ENCODE results near the gene MGAT3. TPM values are rescaled to one million over a fixed set of nuclear protein-coding genes. Genes with fewer than 3 reads are reported as not detected.

MGAT3 gene
- total and polyA plus RNA-seq, 2 donors (not counting 3 experiments of a cell fraction or from before 2014, with no cell fraction given) = not detected

DNA sequence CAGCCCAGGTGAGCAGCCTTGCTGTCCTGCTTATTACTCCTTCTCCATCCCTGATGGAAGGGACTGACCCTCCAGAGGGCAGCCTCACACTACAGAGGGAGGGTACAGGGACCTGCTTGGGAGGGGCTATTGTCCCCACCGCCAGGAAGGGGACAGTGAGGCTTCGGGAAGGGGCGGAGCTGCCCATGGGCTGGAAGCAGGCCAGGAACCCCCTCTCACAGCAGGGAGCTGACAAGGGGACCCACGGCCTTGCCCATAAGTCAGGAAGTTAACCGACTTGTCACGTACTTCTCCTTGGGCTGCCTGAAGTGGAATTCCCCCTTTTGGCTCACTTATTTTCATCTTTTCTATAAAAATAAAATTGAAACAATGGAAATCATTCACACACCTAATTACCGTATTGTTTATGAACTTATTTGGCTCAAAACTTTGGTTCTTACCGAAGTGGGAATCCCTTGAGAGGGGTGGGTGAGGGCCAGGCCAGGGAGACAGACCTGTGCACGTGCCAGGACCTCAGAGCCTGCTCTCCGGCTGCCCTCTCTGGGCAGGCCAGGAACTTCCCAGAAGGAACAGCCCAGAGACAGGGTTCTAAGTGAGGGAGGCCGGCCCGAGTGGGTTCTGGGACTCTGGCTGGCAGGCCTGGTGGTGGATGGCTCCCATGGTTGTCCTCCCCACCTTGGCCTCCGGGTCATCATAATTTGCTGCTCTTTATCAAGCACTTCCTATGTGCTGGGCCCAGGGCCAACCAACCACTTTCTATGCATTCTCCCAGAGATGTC lies 5.8 kb downstream of the MGAT3 start:
- no peak overlapping the region for H3K27ac ChIP-seq (ENCODE audit: insufficient read depth, low read depth, low read length)
- H3K9me1 ChIP-seq (replicated peaks; ENCODE audit: control insufficient read depth, extremely low read depth, insufficient read depth, low read length) = no peaks in the 10 kb centered on the region

More for the DNA sequence above, 5.8 kb downstream of the MGAT3 start:
- H4K20me1 ChIP-seq (replicated peaks; ENCODE audit: control insufficient read depth, extremely low read depth, insufficient read depth, low read length) = no peaks in the 10 kb centered on the region
- no peaks in the 10 kb centered on the region for H3K9me3 ChIP-seq (replicated peaks; ENCODE audit: control insufficient read depth, insufficient read depth, low read length)
- no peak overlapping the region for H3K4me2 ChIP-seq (ENCODE audit: insufficient read depth, low read length)
- no peaks in the 10 kb centered on the region for H3K36me3 ChIP-seq (ENCODE audit: control insufficient read depth in 2 of 2, extremely low read depth in 1 of 2, insufficient read depth in 2 of 2, low read length in 2 of 2)
- CTCF ChIA-PET = interaction anchor here (1.2 kb wide), 1 partner anchor 25 kb away, joined by 3 read pairs; no protein-coding TSS in a partner anchor
- peaks cover 10 to 14% of the 10 kb centered on the region in 2 experiments for H3K27me3 ChIP-seq (ENCODE audit: control insufficient read depth in 2 of 2, insufficient read depth in 2 of 2, low read length in 2 of 2)
- no TSS peak for BruUV-seq (replicated peaks)
- H3K4me3 ChIP-seq (replicated peaks in 1 of 3; ENCODE audit: insufficient read depth in 1 of 3, low read depth in 1 of 3, low read length in 3 of 3) = no peak overlapping the region
- H3K79me2 ChIP-seq (ENCODE audit: control insufficient read depth, insufficient read depth, low read length) = no peaks in the 10 kb centered on the region
- no peak overlapping the region for H3K9ac ChIP-seq (replicated peaks; ENCODE audit: extremely low read depth, insufficient read depth, low read length)
- no peak for DNase-seq (ENCODE audit: low read depth, low spot score)
- intact Hi-C loops (cut with micrococcal nuclease) = no loop called here
- H3K4me1 ChIP-seq (ENCODE audit: control insufficient read depth, extremely low read depth, insufficient read depth, low read length) = no peaks in the 10 kb centered on the region
- POLR2A ChIA-PET = interaction anchor here (0.5 kb wide), 1 partner anchor 24 kb away, joined by 9 read pairs; no protein-coding TSS in a partner anchor
- FAIRE-seq = no peak
- H2AFZ ChIP-seq (ENCODE audit: low read depth, low read length) = no peak overlapping the region
- no peak for TF ChIP-seq MYC (IDR thresholded peaks at IDR 0.05; ENCODE audit: low read depth, low read length)
- TF ChIP-seq JUN (IDR thresholded peaks at IDR 0.05; ENCODE audit: borderline replicate concordance, insufficient read depth, insufficient read length, low read depth) = no peak
- no peak for TF ChIP-seq GATA2 (IDR thresholded peaks at IDR 0.05; ENCODE audit: insufficient read depth, insufficient read length, low read depth, low read length)
- no peak for TF ChIP-seq POLR2AphosphoS5 (IDR thresholded peaks at IDR 0.05; ENCODE audit: insufficient read depth, low read depth, low read length)
- TF ChIP-seq, protein P1, sequence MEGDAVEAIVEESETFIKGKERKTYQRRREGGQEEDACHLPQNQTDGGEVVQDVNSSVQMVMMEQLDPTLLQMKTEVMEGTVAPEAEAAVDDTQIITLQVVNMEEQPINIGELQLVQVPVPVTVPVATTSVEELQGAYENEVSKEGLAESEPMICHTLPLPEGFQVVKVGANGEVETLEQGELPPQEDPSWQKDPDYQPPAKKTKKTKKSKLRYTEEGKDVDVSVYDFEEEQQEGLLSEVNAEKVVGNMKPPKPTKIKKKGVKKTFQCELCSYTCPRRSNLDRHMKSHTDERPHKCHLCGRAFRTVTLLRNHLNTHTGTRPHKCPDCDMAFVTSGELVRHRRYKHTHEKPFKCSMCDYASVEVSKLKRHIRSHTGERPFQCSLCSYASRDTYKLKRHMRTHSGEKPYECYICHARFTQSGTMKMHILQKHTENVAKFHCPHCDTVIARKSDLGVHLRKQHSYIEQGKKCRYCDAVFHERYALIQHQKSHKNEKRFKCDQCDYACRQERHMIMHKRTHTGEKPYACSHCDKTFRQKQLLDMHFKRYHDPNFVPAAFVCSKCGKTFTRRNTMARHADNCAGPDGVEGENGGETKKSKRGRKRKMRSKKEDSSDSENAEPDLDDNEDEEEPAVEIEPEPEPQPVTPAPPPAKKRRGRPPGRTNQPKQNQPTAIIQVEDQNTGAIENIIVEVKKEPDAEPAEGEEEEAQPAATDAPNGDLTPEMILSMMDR (IDR thresholded peaks at IDR 0.05; ENCODE audit: extremely low read depth in 1 of 2, insufficient read depth in 1 of 2, low read depth in 1 of 2, low read length in 2 of 2) = no peak
- no peak for TF ChIP-seq EZH2 (IDR thresholded peaks at IDR 0.05; ENCODE audit: borderline replicate concordance, low read depth, low read length, severe bottlenecking)
- TF ChIP-seq, protein P2, sequence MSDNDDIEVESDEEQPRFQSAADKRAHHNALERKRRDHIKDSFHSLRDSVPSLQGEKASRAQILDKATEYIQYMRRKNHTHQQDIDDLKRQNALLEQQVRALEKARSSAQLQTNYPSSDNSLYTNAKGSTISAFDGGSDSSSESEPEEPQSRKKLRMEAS (IDR thresholded peaks at IDR 0.05; ENCODE audit: insufficient read depth, insufficient read length) = no peak
- TF ChIP-seq POLR2A (IDR thresholded peaks at IDR 0.05; ENCODE audit: low read depth, low read length) = no peak
- no peak for TF ChIP-seq FOS (IDR thresholded peaks at IDR 0.05; ENCODE audit: borderline replicate concordance, insufficient read depth, low read length)
- dilution Hi-C loops (cut with MboI; ENCODE audit: extremely low pct_ligation_motif_present, low sequenced_read_pairs) = no loop called here

Measured in endothelial cell of umbilical vein (primary cell).